Loucy (cell line): ENCODE measurements around the gene NUDT1.

Experiments
- H2AFZ ChIP-seq: fragments of 200-600 bp; sonication (generic); 2 replicates; pipeline ENCODE4 v1.6.0; 2016; ENCODE audit warnings: antibody characterized with exemption, mild to moderate bottlenecking, low read length, moderate library complexity
- H3F3A ChIP-seq: fragments of 200-600 bp; 2 replicates; pipeline ENCODE4 v1.6.0; 2016; ENCODE audit warnings: antibody characterized with exemption, low read depth, mild to moderate bottlenecking
- H3K27me3 ChIP-seq: fragments of 200-600 bp; sonication (generic); 2 replicates; pipeline ENCODE4 v1.6.1; 2014; ENCODE audit warnings: low read length, mild to moderate bottlenecking; ENCODE audit not compliant: insufficient read depth, poor library complexity, severe bottlenecking
- H3K36me3 ChIP-seq: fragments of 200-600 bp; sonication (generic); 2 replicates; pipeline ENCODE4 v1.6.1; 2016; ENCODE audit warnings: low read length; ENCODE audit not compliant: insufficient read depth
- H3K4me1 ChIP-seq: fragments of 200-600 bp; sonication (generic); 2 replicates; pipeline ENCODE4 v1.5.1; 2014; ENCODE audit warnings: low read length, mild to moderate bottlenecking; ENCODE audit not compliant: insufficient read depth, poor library complexity, severe bottlenecking
- H3K4me2 ChIP-seq: fragments of 200-600 bp; sonication (generic); 2 replicates; pipeline ENCODE4 v1.6.0; 2014; ENCODE audit warnings: antibody characterized with exemption, low read length, low read depth, mild to moderate bottlenecking; ENCODE audit not compliant: poor library complexity, severe bottlenecking
- H3K4me3 ChIP-seq: fragments of 200-600 bp; sonication (generic); 2 replicates; pipeline ENCODE4 v1.5.1; 2014; ENCODE audit warnings: low read length, mild to moderate bottlenecking, mixed read lengths; ENCODE audit not compliant: poor library complexity, severe bottlenecking
- H3K79me2 ChIP-seq: fragments of 200-600 bp; sonication (generic); 2 replicates; pipeline ENCODE4 v1.6.1; 2014; ENCODE audit warnings: low read length; ENCODE audit not compliant: insufficient read depth
- H3K9ac ChIP-seq: fragments of 200-600 bp; sonication (generic); 2 replicates; pipeline ENCODE4 v1.6.0; 2014; ENCODE audit warnings: mild to moderate bottlenecking, low read depth, low read length, moderate library complexity; ENCODE audit not compliant: poor library complexity, severe bottlenecking
- H3K9me2 ChIP-seq: fragments of 200-600 bp; sonication (generic); replicated peaks from 2 replicates; pipeline ENCODE4 v1.6.1; 2016; ENCODE audit warnings: low read depth, low read length, mixed read lengths
- H3K9me3 ChIP-seq: fragments of 200-600 bp; sonication (generic); 2 replicates; pipeline ENCODE4 v1.6.1; 2014; ENCODE audit warnings: mild to moderate bottlenecking, antibody characterized with exemption, low read length, low read depth; ENCODE audit not compliant: insufficient read depth
- H4K20me1 ChIP-seq: fragments of 200-600 bp; sonication (generic); 2 replicates; pipeline ENCODE4 v1.6.0; 2014; ENCODE audit warnings: antibody characterized with exemption, low read length, mild to moderate bottlenecking; ENCODE audit not compliant: insufficient read depth, poor library complexity, severe bottlenecking
- EZH2phosphoT487 ChIP-seq: fragments of 200-600 bp; IDR thresholded peaks from 2 replicates; pipeline ENCODE4 v1.6.1; 2018; ENCODE audit warnings: antibody characterized with exemption, mild to moderate bottlenecking, moderate library complexity, borderline replicate concordance
- TF ChIP-seq, protein P1 (sequence below): fragments of 200-600 bp; sonication (generic); conservative IDR thresholded peaks from 2 replicates; pipeline ENCODE4 v1.5.1; 2014; ENCODE audit warnings: mild to moderate bottlenecking, antibody characterized with exemption, low read length

The NUDT1 gene

GRCh38 chr7:2202901-2203765, 38.9 kb upstream of the NUDT1 start:
- peaks cover 3% of the 10 kb centered on the region; the same call in 1 of the 2 replicates for H3K79me2 ChIP-seq
- no peaks in the 10 kb centered on the region for H3K27me3 ChIP-seq
- H3K9me3 ChIP-seq: no peaks in the 10 kb centered on the region
- no peak overlapping the region for H3K4me3 ChIP-seq
- no peak overlapping the region for H3K4me2 ChIP-seq
- no peaks in the 10 kb centered on the region for H3K9me2 ChIP-seq
- no peaks in the 10 kb centered on the region for H4K20me1 ChIP-seq
- H3K4me1 ChIP-seq: no peaks in the 10 kb centered on the region
- H3F3A ChIP-seq: no peaks in the 10 kb centered on the region
- H3K9ac ChIP-seq: no peak overlapping the region
- peaks cover 54% of the 10 kb centered on the region; the same call in 1 of the 2 replicates for H3K36me3 ChIP-seq
- no peak overlapping the region for H2AFZ ChIP-seq
- TF ChIP-seq, protein P1, sequence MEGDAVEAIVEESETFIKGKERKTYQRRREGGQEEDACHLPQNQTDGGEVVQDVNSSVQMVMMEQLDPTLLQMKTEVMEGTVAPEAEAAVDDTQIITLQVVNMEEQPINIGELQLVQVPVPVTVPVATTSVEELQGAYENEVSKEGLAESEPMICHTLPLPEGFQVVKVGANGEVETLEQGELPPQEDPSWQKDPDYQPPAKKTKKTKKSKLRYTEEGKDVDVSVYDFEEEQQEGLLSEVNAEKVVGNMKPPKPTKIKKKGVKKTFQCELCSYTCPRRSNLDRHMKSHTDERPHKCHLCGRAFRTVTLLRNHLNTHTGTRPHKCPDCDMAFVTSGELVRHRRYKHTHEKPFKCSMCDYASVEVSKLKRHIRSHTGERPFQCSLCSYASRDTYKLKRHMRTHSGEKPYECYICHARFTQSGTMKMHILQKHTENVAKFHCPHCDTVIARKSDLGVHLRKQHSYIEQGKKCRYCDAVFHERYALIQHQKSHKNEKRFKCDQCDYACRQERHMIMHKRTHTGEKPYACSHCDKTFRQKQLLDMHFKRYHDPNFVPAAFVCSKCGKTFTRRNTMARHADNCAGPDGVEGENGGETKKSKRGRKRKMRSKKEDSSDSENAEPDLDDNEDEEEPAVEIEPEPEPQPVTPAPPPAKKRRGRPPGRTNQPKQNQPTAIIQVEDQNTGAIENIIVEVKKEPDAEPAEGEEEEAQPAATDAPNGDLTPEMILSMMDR: no peak
- TF ChIP-seq EZH2phosphoT487: no peak

- no peaks in the 10 kb centered on the region for H3K27me3 ChIP-seq
- H3K36me3 ChIP-seq: peaks cover 56% of the 10 kb centered on the region; the same call in 1 of the 2 replicates
- no peak overlapping the region for H3K9ac ChIP-seq
- no peaks in the 10 kb centered on the region for H3K9me2 ChIP-seq
- H3F3A ChIP-seq: no peaks in the 10 kb centered on the region
- no peaks in the 10 kb centered on the region for H3K9me3 ChIP-seq
- H3K4me2 ChIP-seq: no peak overlapping the region
- TF ChIP-seq, protein P1: no peak
- no peak for TF ChIP-seq EZH2phosphoT487
- no peaks in the 10 kb centered on the region for H4K20me1 ChIP-seq
- no peaks in the 10 kb centered on the region for H3K4me1 ChIP-seq
- H3K79me2 ChIP-seq: no peaks in the 10 kb centered on the region
- H2AFZ ChIP-seq: no peak overlapping the region
- no peak overlapping the region for H3K4me3 ChIP-seq
Observed at GRCh38 chr7:2203766-2204300, 38.2 kb upstream of the NUDT1 start.

GRCh38 chr7:2204446-2204845, 37.6 kb upstream of the NUDT1 start:
- H3K36me3 ChIP-seq: peaks cover 53% of the 10 kb centered on the region; the same call in 1 of the 2 replicates
- no peaks in the 10 kb centered on the region for H3K27me3 ChIP-seq
- H4K20me1 ChIP-seq: no peaks in the 10 kb centered on the region
- H3K4me1 ChIP-seq: no peaks in the 10 kb centered on the region
- TF ChIP-seq, protein P1: no peak
- TF ChIP-seq EZH2phosphoT487: no peak
- H3F3A ChIP-seq: no peaks in the 10 kb centered on the region
- H3K4me2 ChIP-seq: no peak overlapping the region
- no peaks in the 10 kb centered on the region for H3K9me2 ChIP-seq
- no peak overlapping the region for H3K4me3 ChIP-seq
- H3K79me2 ChIP-seq: peaks cover 5% of the 10 kb centered on the region; the same call in 1 of the 2 replicates
- no peak overlapping the region for H2AFZ ChIP-seq
- H3K9ac ChIP-seq: no peak overlapping the region
- no peaks in the 10 kb centered on the region for H3K9me3 ChIP-seq
